OCI-LY3 (cell line): Measurements from ENCODE around the gene DUSP5.

Experiments
- CTCF ChIP-seq: fragments of 200-600, 300-600 bp; sonication (generic); IDR thresholded peaks from 2 replicates; pipeline ENCODE4 v1.5.1; 2014; ENCODE audit warnings: antibody characterized with exemption, low read length, low read depth
- EZH2phosphoT487 ChIP-seq: fragments of 200-600 bp; shearing (Covaris generic); IDR thresholded peaks from 2 replicates; pipeline ENCODE4 v1.6.1; 2018; ENCODE audit warnings: antibody characterized with exemption, mixed run types, low read depth

- no peak for TF ChIP-seq EZH2phosphoT487
- no peak for TF ChIP-seq CTCF
These were observed 8.7 kb downstream of the DUSP5 start for GRCh38 chr10:110506448-110506847.
